ENCODE measurements around the gene SYT3.

DNA sequence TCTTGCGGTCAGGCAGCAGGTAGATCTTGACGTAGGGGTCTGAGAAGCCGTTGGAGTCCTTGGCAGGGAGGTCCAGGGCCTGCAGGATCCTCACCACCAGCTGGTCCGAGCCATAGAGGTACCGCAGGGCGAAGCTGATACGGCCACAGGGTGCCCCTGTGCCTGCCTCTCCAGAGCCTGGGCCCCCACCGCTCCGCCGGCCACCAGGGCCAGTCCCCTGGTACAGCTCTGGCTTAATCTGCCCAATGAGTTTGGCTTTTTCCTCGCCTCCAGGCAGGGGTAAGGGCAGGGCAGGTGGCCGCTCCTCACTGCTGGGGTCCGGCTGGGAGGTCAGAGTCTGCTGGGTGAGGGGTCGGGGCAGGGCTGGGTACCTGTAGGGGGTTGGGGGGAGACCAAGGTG is 9.9 kb downstream of the SYT3 start:
- TF ChIP-seq POLR2A (IDR thresholded peaks at IDR 0.05): no peak
- TF ChIP-seq, protein P1, sequence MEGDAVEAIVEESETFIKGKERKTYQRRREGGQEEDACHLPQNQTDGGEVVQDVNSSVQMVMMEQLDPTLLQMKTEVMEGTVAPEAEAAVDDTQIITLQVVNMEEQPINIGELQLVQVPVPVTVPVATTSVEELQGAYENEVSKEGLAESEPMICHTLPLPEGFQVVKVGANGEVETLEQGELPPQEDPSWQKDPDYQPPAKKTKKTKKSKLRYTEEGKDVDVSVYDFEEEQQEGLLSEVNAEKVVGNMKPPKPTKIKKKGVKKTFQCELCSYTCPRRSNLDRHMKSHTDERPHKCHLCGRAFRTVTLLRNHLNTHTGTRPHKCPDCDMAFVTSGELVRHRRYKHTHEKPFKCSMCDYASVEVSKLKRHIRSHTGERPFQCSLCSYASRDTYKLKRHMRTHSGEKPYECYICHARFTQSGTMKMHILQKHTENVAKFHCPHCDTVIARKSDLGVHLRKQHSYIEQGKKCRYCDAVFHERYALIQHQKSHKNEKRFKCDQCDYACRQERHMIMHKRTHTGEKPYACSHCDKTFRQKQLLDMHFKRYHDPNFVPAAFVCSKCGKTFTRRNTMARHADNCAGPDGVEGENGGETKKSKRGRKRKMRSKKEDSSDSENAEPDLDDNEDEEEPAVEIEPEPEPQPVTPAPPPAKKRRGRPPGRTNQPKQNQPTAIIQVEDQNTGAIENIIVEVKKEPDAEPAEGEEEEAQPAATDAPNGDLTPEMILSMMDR (IDR thresholded peaks at IDR 0.05): no peak

Data from Peyer's patch (tissue), 4 donors.